CD4-positive, alpha-beta T cell (primary cell): ENCODE data around the gene MYD88. TPM values are rescaled to one million over a fixed set of nuclear protein-coding genes. Genes with fewer than 3 reads are reported as not detected.
A peak's percentile ranks its signal among the peaks of the same experiment; 100 is the strongest.

ENCODE experiments used
- ATAC-seq: fragments of 200-7000 bp; cut with Tn5 transposase; one replicate; pipeline ENCODE4 v1.10.0; 2022; ENCODE audit warnings: mild to moderate bottlenecking; ENCODE audit not compliant: poor library complexity
- CTCF ChIA-PET: fragments of 350-600 bp; sonication (Branson Sonifier 250); formaldehyde crosslinking; loops from one replicate; lab custom pipeline; 2021; ENCODE audit warnings: antibody characterized with exemption, inconsistent platforms; lab: Charles Lee
- POLR2A ChIA-PET: fragments of 350-600 bp; sonication (Branson Sonifier 250); formaldehyde crosslinking; loops from one replicate; lab custom pipeline; 2021; ENCODE audit warnings: antibody characterized with exemption, inconsistent platforms; lab: Charles Lee
- DNase-seq, 14 experiments: peaks; one replicate each; pipeline ENCODE4 v3.0.0-alpha.2; 2013 to 2020; ENCODE audit warnings: mixed read lengths in 2 of 14
- H3K27ac ChIP-seq, 2 donors: one replicate each; pipeline versions ENCODE4 v1.5.1 to v1.7.0; 2013; ENCODE audit warnings: low read length in 2 of 2, low read depth in 1 of 2, mild to moderate bottlenecking in 1 of 2
- H3K27me3 ChIP-seq, 2 experiments: 1 replicate in 1 of 2; 2 replicates in 1 of 2; pipeline versions ENCODE4 v1.6.1 to v1.7.0; 2013; ENCODE audit warnings: low read length in 2 of 2, control low read depth in 1 of 2, mild to moderate bottlenecking in 1 of 2, moderate library complexity in 1 of 2; ENCODE audit not compliant: insufficient read depth in 2 of 2, control insufficient read depth in 1 of 2
- H3K36me3 ChIP-seq: one replicate; pipeline ENCODE4 v1.6.1; 2013; ENCODE audit warnings: low read length, control low read depth; ENCODE audit not compliant: insufficient read depth
- H3K4me1 ChIP-seq: one replicate; pipeline ENCODE4 v1.6.1; 2013; ENCODE audit warnings: low read length, control low read depth; ENCODE audit not compliant: insufficient read depth
- H3K4me3 ChIP-seq: one replicate; pipeline ENCODE4 v1.5.1; 2013; ENCODE audit warnings: mild to moderate bottlenecking, low read length, moderate library complexity
- H3K9me3 ChIP-seq, 2 experiments: 1 replicate in 1 of 2; 2 replicates in 1 of 2; pipeline versions ENCODE4 v1.6.1 to v1.7.0; 2013; ENCODE audit warnings: low read length in 2 of 2, mild to moderate bottlenecking in 2 of 2, control low read depth in 1 of 2, moderate library complexity in 1 of 2; ENCODE audit not compliant: control insufficient read depth in 1 of 2, insufficient read depth in 1 of 2
- H3K27ac Mint-ChIP-seq: one replicate; pipeline ENCODE4 v1.8.0; 2020; ENCODE audit warnings: mixed read lengths
- H3K27me3 Mint-ChIP-seq: one replicate; pipeline ENCODE4 v1.8.0; 2021; ENCODE audit warnings: mixed read lengths
- H3K36me3 Mint-ChIP-seq: one replicate; pipeline ENCODE4 v1.8.0; 2021; ENCODE audit warnings: low read depth, mixed read lengths
- H3K4me1 Mint-ChIP-seq: one replicate; pipeline ENCODE4 v1.8.0; 2021; ENCODE audit warnings: low read depth, mixed read lengths
- H3K4me3 Mint-ChIP-seq: one replicate; pipeline ENCODE4 v1.8.0; 2020; ENCODE audit warnings: mild to moderate bottlenecking, mixed read lengths
- H3K9me3 Mint-ChIP-seq: one replicate; pipeline ENCODE4 v1.8.0; 2020; ENCODE audit warnings: mixed read lengths
- intact Hi-C, 2 experiments: fragments of 100-400 bp; cut with DNase I in 1 of 2; cut with micrococcal nuclease in 1 of 2; formaldehyde crosslinking; loops; one replicate each; pipeline versions ENCODE4 v1.15.1 to v1.9.0; 2023 to 2025; cut with DNase I, micrococcal nuclease
- total RNA-seq, 174 experiments: library from RNA in 2 of 174; stranded (reverse) in 2 of 174; gene quantifications; one replicate each; pipeline ENCODE4 v1.2.3 and lab custom pipeline; 2021 to 2026
- TF ChIP-seq, protein P1 (sequence below): fragments of 200-600 bp; IDR thresholded peaks from one replicate; pipeline ENCODE4 v1.8.0; 2022; ENCODE audit warnings: antibody characterized with exemption, mild to moderate bottlenecking

MYD88 gene
- total RNA-seq, 2 experiments from 2014 or later, result 26.9 to 27.2 TPM

DNA sequence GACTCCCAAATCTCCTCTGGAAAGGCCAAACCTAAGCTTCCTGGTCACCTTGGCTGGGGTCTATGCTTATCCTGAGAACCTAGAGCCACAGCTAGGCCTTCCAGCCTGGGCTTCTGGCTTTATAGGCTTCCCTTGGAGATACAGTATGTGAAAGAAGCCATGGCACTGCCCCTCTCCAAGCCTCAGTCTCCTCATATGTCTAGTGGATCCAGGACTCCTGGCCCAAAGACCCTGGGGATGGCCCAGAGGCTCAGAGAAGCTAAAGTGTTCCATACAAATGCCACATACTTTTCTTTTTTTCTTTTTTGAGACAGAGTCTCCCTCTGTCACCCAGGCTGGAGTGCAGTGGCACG, 10.2 kb upstream of the MYD88 start:
- TF ChIP-seq, protein P1, sequence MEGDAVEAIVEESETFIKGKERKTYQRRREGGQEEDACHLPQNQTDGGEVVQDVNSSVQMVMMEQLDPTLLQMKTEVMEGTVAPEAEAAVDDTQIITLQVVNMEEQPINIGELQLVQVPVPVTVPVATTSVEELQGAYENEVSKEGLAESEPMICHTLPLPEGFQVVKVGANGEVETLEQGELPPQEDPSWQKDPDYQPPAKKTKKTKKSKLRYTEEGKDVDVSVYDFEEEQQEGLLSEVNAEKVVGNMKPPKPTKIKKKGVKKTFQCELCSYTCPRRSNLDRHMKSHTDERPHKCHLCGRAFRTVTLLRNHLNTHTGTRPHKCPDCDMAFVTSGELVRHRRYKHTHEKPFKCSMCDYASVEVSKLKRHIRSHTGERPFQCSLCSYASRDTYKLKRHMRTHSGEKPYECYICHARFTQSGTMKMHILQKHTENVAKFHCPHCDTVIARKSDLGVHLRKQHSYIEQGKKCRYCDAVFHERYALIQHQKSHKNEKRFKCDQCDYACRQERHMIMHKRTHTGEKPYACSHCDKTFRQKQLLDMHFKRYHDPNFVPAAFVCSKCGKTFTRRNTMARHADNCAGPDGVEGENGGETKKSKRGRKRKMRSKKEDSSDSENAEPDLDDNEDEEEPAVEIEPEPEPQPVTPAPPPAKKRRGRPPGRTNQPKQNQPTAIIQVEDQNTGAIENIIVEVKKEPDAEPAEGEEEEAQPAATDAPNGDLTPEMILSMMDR, result no peak
- Histone ChIP-seq H3K9me3 (no peaks in the 10 kb centered on the region), H3K36me3 (peaks cover 88% of the 10 kb centered on the region), H3K4me1 (peaks cover 20% of the 10 kb centered on the region), H3K27me3 (no peaks in the 10 kb centered on the region), H3K4me3 (no peak overlapping the region), H3K27ac (no peak overlapping the region)
- intact Hi-C loops, result no loop called here
- peak overlapping the region; percentile 62 for H3K27ac Mint-ChIP-seq
- no peak for ATAC-seq
- no peak overlapping the region for H3K4me3 Mint-ChIP-seq
- H3K9me3 Mint-ChIP-seq, result no peaks in the 10 kb centered on the region
- ChIA-PET POLR2A (no interaction called here), CTCF (no interaction called here)
- no peaks in the 10 kb centered on the region for H3K27me3 Mint-ChIP-seq
- H3K36me3 Mint-ChIP-seq, result peaks cover 99% of the 10 kb centered on the region
- peaks cover 27% of the 10 kb centered on the region for H3K4me1 Mint-ChIP-seq
- peak in 1 of 14 experiments; percentile 4 for DNase-seq

DNA sequence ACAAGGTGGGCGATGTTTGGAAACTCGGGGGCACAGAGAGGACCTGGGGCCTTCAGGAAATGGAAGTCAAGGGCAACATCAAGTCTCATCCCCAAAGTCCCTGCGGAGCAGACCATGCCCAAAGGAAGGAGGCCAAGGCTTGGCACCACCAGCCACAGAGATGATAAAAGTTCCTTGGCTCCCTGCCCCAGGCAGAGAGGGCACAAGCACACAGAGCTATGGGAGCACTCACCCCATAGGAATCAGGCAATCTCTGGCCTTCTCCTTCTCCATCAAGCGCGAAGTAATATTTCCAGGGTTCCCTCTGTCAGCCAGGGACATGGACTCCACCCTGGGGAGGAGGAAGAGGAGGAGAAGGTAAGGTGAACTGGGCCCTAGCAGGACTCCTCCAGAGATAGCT, 9.4 kb upstream of the MYD88 start:
- ChIA-PET CTCF (no interaction called here), POLR2A (interaction anchor here (0.7 kb wide), 1 partner anchor 80 kb away, joined by 3 read pairs; no protein-coding TSS in a partner anchor)
- H3K27me3 ChIP-seq, result no peaks in the 10 kb centered on the region
- no peak for DNase-seq
- H3K4me3 ChIP-seq, result no peak overlapping the region
- Mint-ChIP-seq H3K4me1 (peaks cover 28% of the 10 kb centered on the region), H3K36me3 (peaks cover 99% of the 10 kb centered on the region), H3K9me3 (no peaks in the 10 kb centered on the region), H3K27me3 (no peaks in the 10 kb centered on the region), H3K4me3 (no peak overlapping the region), H3K27ac (no peak overlapping the region)
- H3K36me3 ChIP-seq, result peaks cover 93% of the 10 kb centered on the region
- TF ChIP-seq, protein P1, result no peak
- intact Hi-C loops, result no loop called here
- no peaks in the 10 kb centered on the region for H3K9me3 ChIP-seq
- no peak for ATAC-seq
- H3K27ac ChIP-seq, result no peak overlapping the region
- peaks cover 27% of the 10 kb centered on the region for H3K4me1 ChIP-seq

DNA sequence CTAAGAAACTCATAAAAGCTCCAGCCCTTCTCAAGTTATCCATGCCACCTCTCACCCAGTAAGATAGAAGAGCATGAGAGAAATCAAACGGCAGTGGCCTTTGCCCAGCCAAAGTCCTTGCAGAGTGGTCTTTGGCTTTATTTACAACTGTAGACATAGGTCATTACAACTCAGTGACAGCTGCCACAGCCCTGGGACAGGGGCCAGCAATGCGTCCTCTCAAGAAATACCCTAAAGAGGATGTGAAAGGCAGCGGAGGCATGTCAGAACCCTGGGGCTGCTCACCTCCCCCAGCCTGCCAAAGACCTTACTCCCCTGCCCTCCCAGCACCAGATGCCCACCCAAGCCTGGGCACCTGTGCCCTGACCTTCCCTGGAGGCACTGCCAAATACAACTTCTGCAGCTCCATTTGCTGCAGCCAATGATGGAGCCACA, 7.8 kb upstream of the MYD88 start:
- ATAC-seq, result no peak
- no peak overlapping the region for H3K4me3 Mint-ChIP-seq
- CTCF ChIA-PET, result no interaction called here
- no peak overlapping the region for H3K27ac ChIP-seq
- no peaks in the 10 kb centered on the region for H3K9me3 Mint-ChIP-seq
- no peaks in the 10 kb centered on the region for H3K27me3 Mint-ChIP-seq
- intact Hi-C loops, result loop anchor here (5.0 to 10.0 kb wide), 5 partner anchors 84 to 1274 kb away; partner anchors contain the start of genes EPM2AIP1 (in 1 of the 2), MLH1 (in 1 of the 2) and RPSA (in 1 of the 2)
- POLR2A ChIA-PET, result no interaction called here
- TF ChIP-seq, protein P1, result no peak
- H3K4me1 Mint-ChIP-seq, result peaks cover 44% of the 10 kb centered on the region
- H3K4me1 ChIP-seq, result peaks cover 38% of the 10 kb centered on the region
- no peak overlapping the region for H3K4me3 ChIP-seq
- peaks cover 85% of the 10 kb centered on the region for H3K36me3 ChIP-seq
- H3K27me3 ChIP-seq, result no peaks in the 10 kb centered on the region
- DNase-seq, result no peak
- peak overlapping the region; percentile 55 for H3K27ac Mint-ChIP-seq
- peaks cover 97% of the 10 kb centered on the region for H3K36me3 Mint-ChIP-seq
- H3K9me3 ChIP-seq, result no peaks in the 10 kb centered on the region
